Sigmoid colon (tissue), 4 donors: Measurements from ENCODE around the gene SUOX.

Source experiments
- EP300 ChIP-seq, 4 donors: sonication (generic); formaldehyde crosslinking; IDR thresholded peaks; one replicate each; pipeline ENCODE4 v1.6.1; 2017; ENCODE audit warnings: antibody characterized with exemption in 4 of 4
- POLR2AphosphoS5 ChIP-seq, 4 donors: sonication (generic); formaldehyde crosslinking; IDR thresholded peaks; one replicate each; pipeline ENCODE4 v1.6.1; 2017; ENCODE audit warnings: antibody characterized with exemption in 4 of 4
- TF ChIP-seq, protein P1 (sequence below), 4 experiments: fragments of 450-650 bp in 3 of 4; fragments of 200-600 bp in 1 of 4; IDR thresholded peaks; one replicate each; pipeline ENCODE4 v1.5.1; 2016 to 2019; ENCODE audit warnings: antibody characterized with exemption in 4 of 4, mild to moderate bottlenecking in 3 of 4, moderate library complexity in 2 of 4

DNA sequence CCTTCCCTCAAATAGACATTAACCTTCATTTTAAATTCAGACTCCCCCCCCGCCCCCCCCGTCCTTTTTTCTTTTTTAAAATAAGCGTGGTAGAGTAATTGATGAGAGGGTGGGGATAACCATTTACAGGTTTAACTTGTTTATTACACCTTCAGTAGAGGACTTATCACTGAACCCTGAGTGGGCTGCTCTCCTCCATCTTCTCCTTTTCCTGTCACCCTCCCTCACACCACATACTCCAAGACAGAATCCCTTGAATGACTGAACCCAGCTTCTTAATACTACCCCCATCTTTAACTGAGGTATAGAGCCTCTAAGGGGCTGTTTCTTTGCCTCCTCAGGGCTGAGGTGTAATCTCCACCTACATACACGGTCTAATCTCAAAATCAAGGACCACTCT lies 20.1 kb downstream of the SUOX start:
- TF ChIP-seq, protein P1, sequence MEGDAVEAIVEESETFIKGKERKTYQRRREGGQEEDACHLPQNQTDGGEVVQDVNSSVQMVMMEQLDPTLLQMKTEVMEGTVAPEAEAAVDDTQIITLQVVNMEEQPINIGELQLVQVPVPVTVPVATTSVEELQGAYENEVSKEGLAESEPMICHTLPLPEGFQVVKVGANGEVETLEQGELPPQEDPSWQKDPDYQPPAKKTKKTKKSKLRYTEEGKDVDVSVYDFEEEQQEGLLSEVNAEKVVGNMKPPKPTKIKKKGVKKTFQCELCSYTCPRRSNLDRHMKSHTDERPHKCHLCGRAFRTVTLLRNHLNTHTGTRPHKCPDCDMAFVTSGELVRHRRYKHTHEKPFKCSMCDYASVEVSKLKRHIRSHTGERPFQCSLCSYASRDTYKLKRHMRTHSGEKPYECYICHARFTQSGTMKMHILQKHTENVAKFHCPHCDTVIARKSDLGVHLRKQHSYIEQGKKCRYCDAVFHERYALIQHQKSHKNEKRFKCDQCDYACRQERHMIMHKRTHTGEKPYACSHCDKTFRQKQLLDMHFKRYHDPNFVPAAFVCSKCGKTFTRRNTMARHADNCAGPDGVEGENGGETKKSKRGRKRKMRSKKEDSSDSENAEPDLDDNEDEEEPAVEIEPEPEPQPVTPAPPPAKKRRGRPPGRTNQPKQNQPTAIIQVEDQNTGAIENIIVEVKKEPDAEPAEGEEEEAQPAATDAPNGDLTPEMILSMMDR (IDR thresholded peaks at IDR 0.05), result no peak
- TF ChIP-seq POLR2AphosphoS5 (IDR thresholded peaks at IDR 0.05), result no peak
- no peak for TF ChIP-seq EP300 (IDR thresholded peaks at IDR 0.05)
